ENCODE results near the gene MFSD12.
A peak's percentile ranks its signal among the peaks of the same experiment; 100 is the strongest.

Gene MFSD12

DNA sequence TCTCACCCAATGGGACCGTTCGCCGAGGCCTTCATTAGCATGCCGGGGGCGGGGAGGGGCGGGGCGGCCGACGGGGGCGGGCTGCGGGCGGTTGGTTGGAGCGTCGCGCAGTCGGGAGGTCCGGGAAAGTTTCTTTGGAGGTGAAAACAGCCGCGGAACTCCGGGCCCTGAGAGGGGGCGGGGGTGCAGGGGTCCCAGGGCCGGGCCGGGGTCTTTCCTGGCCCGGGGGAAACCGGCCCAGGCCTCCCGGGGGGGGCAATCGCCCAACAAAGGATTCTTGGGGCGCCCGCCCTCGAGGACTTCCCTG lies 15.4 kb upstream of the MFSD12 start, which contains the start of gene HMG20B:
Gene HMG20B (plus strand): TSS at position 90 of the 307 bp plus-strand sequence. CDS start 366 bp downstream, outside the sequence.
- TF ChIP-seq ZC3H10 (CRISPR knock-in tag; IDR thresholded peaks at IDR 0.05) (no peak), CSDC2 (CRISPR knock-in tag; IDR thresholded peaks at IDR 0.05) (no peak), ZNF565 (CRISPR knock-in tag; conservative IDR thresholded peaks at IDR 0.05; ENCODE audit: low read depth) (no peak), ZNF8 (CRISPR knock-in tag; IDR thresholded peaks at IDR 0.05) (no peak), TSHZ2 (CRISPR knock-in tag; IDR thresholded peaks at IDR 0.05) (no peak), GLIS3 (CRISPR knock-in tag; IDR thresholded peaks at IDR 0.05) (no peak), ZNF70 (CRISPR knock-in tag; IDR thresholded peaks at IDR 0.05) (no peak), TOX (CRISPR knock-in tag; IDR thresholded peaks at IDR 0.05; ENCODE audit: borderline replicate concordance) (no peak), PPARA (CRISPR knock-in tag; IDR thresholded peaks at IDR 0.05; ENCODE audit: borderline replicate concordance) (no peak)
- no peak for ATAC-seq

- peak; percentile 95 for ATAC-seq
- TF ChIP-seq ZNF565 (CRISPR knock-in tag; conservative IDR thresholded peaks at IDR 0.05; ENCODE audit: low read depth) (no peak), PATZ1 (CRISPR knock-in tag; IDR thresholded peaks at IDR 0.05; ENCODE audit: borderline replicate concordance) (no peak), ZFP30 (CRISPR knock-in tag; IDR thresholded peaks at IDR 0.05) (no peak), PPARA (CRISPR knock-in tag; IDR thresholded peaks at IDR 0.05; ENCODE audit: borderline replicate concordance) (no peak), CSRNP3 (CRISPR knock-in tag; IDR thresholded peaks at IDR 0.05) (no peak), ZNF8 (CRISPR knock-in tag; IDR thresholded peaks at IDR 0.05) (no peak), CSDC2 (CRISPR knock-in tag; IDR thresholded peaks at IDR 0.05) (no peak), ZNF70 (CRISPR knock-in tag; IDR thresholded peaks at IDR 0.05) (no peak), GLIS3 (CRISPR knock-in tag; IDR thresholded peaks at IDR 0.05) (no peak), TSHZ2 (CRISPR knock-in tag; IDR thresholded peaks at IDR 0.05) (no peak), ESRRG (CRISPR knock-in tag; IDR thresholded peaks at IDR 0.05) (no peak), RARB (CRISPR knock-in tag; IDR thresholded peaks at IDR 0.05) (no peak), TOX (CRISPR knock-in tag; IDR thresholded peaks at IDR 0.05; ENCODE audit: borderline replicate concordance) (no peak), ZC3H10 (CRISPR knock-in tag; IDR thresholded peaks at IDR 0.05) (no peak), ZFP3 (CRISPR knock-in tag; IDR thresholded peaks at IDR 0.05) (no peak), SNAI2 (CRISPR knock-in tag; IDR thresholded peaks at IDR 0.05) (no peak)
- TF ChIP-seq, protein P1, sequence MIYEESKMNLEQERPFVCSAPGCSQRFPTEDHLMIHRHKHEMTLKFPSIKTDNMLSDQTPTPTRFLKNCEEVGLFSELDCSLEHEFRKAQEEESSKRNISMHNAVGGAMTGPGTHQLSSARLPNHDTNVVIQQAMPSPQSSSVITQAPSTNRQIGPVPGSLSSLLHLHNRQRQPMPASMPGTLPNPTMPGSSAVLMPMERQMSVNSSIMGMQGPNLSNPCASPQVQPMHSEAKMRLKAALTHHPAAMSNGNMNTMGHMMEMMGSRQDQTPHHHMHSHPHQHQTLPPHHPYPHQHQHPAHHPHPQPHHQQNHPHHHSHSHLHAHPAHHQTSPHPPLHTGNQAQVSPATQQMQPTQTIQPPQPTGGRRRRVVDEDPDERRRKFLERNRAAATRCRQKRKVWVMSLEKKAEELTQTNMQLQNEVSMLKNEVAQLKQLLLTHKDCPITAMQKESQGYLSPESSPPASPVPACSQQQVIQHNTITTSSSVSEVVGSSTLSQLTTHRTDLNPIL (CRISPR knock-in tag; IDR thresholded peaks at IDR 0.05; ENCODE audit: low read depth), result no peak
Measured at GRCh38 chr19:3572132-3572854, 14.9 kb upstream of the MFSD12 start.

DNA sequence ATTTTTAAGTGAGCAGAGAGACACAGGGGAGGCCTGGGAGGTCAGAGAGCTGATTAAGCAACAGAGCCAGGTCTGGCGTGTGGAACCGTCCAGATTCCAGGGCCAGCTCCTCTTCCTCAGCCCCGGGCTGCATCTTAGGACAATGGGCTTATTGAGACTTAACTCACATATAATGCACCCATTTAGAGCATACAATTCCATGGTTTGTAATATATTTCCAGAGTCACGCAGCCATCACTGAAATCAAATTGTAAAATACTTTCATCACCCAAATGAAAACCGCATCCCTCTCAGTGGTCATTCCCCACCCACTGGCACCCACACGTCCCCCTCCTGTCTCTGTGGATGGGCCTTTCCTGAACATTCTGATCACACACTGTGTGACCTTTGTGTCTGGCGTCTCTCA lies 13.2 kb upstream of the MFSD12 start:
- no peak for ATAC-seq
- no peak for TF ChIP-seq CSDC2 (CRISPR knock-in tag; IDR thresholded peaks at IDR 0.05)
- no peak for TF ChIP-seq GLIS3 (CRISPR knock-in tag; IDR thresholded peaks at IDR 0.05)
- no peak for TF ChIP-seq ESRRG (CRISPR knock-in tag; IDR thresholded peaks at IDR 0.05)
- TF ChIP-seq TCF4 (CRISPR knock-in tag; IDR thresholded peaks at IDR 0.05; ENCODE audit: borderline replicate concordance), result no peak
- no peak for TF ChIP-seq ZNF70 (CRISPR knock-in tag; IDR thresholded peaks at IDR 0.05)
- no peak for TF ChIP-seq PATZ1 (CRISPR knock-in tag; IDR thresholded peaks at IDR 0.05; ENCODE audit: borderline replicate concordance)
- TF ChIP-seq, protein P1 (CRISPR knock-in tag; IDR thresholded peaks at IDR 0.05; ENCODE audit: low read depth), result no peak
- TF ChIP-seq ZC3H10 (CRISPR knock-in tag; IDR thresholded peaks at IDR 0.05), result no peak
- no peak for TF ChIP-seq ISL1 (CRISPR knock-in tag; IDR thresholded peaks at IDR 0.05)
- no peak for TF ChIP-seq ZNF565 (CRISPR knock-in tag; conservative IDR thresholded peaks at IDR 0.05; ENCODE audit: low read depth)
- no peak for TF ChIP-seq RARB (CRISPR knock-in tag; IDR thresholded peaks at IDR 0.05)

Data from SK-N-SH treated with all-trans-retinoic acid at 6 μM for 48 hours (cell line).